PFSK-1 (cell line): ENCODE data around the gene PSMD2.

ENCODE experiments used
- REST ChIP-seq, 2 experiments: IDR thresholded peaks; 2 replicates each; pipeline versions ENCODE4 v1.6.1 to v1.8.0; 2011 to 2012; ENCODE audit warnings: low read depth in 2 of 2, low read length in 2 of 2, control low read depth in 1 of 2, inconsistent platforms in 1 of 2, mild to moderate bottlenecking in 1 of 2, moderate library complexity in 1 of 2; ENCODE audit not compliant: insufficient read depth in 1 of 2
- TAF1 ChIP-seq: IDR thresholded peaks from 2 replicates; pipeline ENCODE4 v1.6.1; 2012; ENCODE audit warnings: low read length, control low read depth, borderline replicate concordance; ENCODE audit not compliant: insufficient read depth

- TF ChIP-seq REST (IDR thresholded peaks at IDR 0.05; ENCODE audit: insufficient read depth in 1 of 2, low read depth in 2 of 2, low read length in 2 of 2) (no peak), TAF1 (no peak)
Observed at GRCh38 chr3:184306341-184306972, 7.4 kb downstream of the PSMD2 start.
